ENCODE results near the gene LY6G5B. TPM values are rescaled to one million over a fixed set of nuclear protein-coding genes. Genes with fewer than 3 reads are reported as not detected.

Gene LY6G5B, protein sequence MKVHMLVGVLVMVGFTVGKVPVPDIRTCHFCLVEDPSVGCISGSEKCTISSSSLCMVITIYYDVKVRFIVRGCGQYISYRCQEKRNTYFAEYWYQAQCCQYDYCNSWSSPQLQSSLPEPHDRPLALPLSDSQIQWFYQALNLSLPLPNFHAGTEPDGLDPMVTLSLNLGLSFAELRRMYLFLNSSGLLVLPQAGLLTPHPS
- total RNA-seq: 10 to 100 TPM in 2 of 4 donors, 1 to 10 TPM in 2; 2.4 to 21.3 (median 10.3) TPM

DNA sequence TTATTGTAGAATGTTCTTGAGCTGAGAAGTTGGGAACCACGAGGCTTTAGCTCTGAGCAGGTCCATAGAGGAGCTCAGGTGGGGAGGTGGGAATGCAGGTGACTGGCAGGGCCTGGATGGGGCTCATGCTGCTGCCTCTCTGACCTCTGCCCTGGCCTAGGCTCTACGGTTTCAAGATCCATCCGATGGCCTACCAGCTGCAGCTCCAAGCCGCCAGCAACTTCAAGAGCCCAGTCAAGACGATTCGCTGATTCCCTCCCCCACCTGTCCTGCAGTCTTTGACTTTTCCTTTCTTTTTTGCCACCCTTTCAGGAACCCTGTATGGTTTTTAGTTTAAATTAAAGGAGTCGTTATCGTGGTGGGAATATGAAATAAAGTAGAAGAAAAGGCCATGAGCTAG lies at the start of gene LY6G5B:
LY6G5B (plus strand) TSS at position 301 of the 400 bp plus-strand sequence. CDS start 975 bp downstream, outside the sequence.
- no peak within 1 kb of the TSS for H3K27ac ChIP-seq
- TF ChIP-seq POLR2AphosphoS5 (IDR thresholded peaks at IDR 0.05): no peak
- TF ChIP-seq EP300 (IDR thresholded peaks at IDR 0.05; ENCODE audit: low read depth): no peak
- TF ChIP-seq POLR2A (IDR thresholded peaks at IDR 0.05): no peak
- TF ChIP-seq, protein P1, sequence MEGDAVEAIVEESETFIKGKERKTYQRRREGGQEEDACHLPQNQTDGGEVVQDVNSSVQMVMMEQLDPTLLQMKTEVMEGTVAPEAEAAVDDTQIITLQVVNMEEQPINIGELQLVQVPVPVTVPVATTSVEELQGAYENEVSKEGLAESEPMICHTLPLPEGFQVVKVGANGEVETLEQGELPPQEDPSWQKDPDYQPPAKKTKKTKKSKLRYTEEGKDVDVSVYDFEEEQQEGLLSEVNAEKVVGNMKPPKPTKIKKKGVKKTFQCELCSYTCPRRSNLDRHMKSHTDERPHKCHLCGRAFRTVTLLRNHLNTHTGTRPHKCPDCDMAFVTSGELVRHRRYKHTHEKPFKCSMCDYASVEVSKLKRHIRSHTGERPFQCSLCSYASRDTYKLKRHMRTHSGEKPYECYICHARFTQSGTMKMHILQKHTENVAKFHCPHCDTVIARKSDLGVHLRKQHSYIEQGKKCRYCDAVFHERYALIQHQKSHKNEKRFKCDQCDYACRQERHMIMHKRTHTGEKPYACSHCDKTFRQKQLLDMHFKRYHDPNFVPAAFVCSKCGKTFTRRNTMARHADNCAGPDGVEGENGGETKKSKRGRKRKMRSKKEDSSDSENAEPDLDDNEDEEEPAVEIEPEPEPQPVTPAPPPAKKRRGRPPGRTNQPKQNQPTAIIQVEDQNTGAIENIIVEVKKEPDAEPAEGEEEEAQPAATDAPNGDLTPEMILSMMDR (IDR thresholded peaks at IDR 0.05): no peak
- no peaks in the 10 kb centered on the region for H3K27me3 ChIP-seq
- no peaks in the 10 kb centered on the region for H3K9me3 ChIP-seq
- H3K4me1 ChIP-seq: peaks cover 8 to 18% (median 11%) of the 10 kb centered on the region in 4 donors
- intact Hi-C loops (cut with DNase I; ENCODE audit: low total_unique reads): no loop called here
- 70 to 90% methylated on average over 2 to 8 of the region's 8 CpGs for WGBS, 2 donors (ENCODE audit: low coverage in 1 of 2)
- no peak for DNase-seq
- in situ Hi-C loops (cut with MboI; ENCODE audit: low pct_ligation_motif_present in 1 of 4, low pct_unique_long_range_greater_than_20kb in 1 of 4, low sequenced_read_pairs in 3 of 4): loop anchor here in 1 of 4 donors (10.0 kb wide), 1 partner anchor 285 kb away; the partner anchor contains the start of genes NELFE and SKIC2
- no peak within 1 kb of the TSS for H3K4me3 ChIP-seq
- peaks cover 0 to 54% (median 30%) of the 10 kb centered on the region in 4 donors for H3K36me3 ChIP-seq

DNA sequence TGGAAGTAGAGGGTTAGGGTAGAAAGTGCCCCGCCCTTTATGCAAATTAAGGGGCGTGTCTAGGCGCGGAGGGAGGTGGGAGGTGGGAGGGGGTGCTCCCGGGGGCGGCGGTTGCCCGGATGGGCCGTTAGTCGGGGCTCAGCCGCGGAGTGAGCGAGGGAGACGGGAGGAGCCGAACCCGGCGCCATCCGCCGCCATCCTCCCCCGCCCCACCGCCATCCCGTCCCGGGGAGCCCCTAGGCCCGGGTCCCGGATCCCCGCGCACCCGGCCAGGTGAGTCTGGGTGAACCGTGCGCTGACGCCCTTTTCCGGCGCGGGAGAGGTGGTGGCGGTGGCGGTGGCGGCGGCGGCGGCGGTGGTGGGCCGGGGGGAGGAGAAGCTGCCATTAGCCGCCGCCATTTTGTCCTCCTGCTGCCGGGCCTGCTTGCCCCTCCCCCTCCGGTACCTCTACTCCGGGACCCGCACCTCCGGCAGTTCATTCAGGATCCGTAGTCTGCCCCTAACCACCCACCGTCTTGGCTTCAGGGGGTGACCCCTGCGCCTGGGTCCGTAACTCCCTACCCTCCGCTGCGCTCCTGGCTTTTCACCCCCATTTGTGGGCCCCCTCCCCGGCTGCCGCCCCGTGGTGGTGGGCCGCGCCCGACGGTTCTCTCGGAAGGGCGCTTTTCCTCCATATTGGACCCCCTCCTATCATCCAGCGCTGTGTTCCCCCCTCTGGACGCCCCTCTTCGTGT lies 49.0 kb upstream of the LY6G5B start, which contains the start of gene PRRC2A:
PRRC2A (plus strand) TSS at position 130 of the 734 bp plus-strand sequence. CDS start 2,075 bp downstream, outside the sequence.
- intact Hi-C loops (cut with DNase I; ENCODE audit: low total_unique reads): no loop called here
- WGBS, 2 donors (ENCODE audit: low coverage in 1 of 2): 0% methylated on average over 4 to 29 of the region's 67 CpGs

DNA sequence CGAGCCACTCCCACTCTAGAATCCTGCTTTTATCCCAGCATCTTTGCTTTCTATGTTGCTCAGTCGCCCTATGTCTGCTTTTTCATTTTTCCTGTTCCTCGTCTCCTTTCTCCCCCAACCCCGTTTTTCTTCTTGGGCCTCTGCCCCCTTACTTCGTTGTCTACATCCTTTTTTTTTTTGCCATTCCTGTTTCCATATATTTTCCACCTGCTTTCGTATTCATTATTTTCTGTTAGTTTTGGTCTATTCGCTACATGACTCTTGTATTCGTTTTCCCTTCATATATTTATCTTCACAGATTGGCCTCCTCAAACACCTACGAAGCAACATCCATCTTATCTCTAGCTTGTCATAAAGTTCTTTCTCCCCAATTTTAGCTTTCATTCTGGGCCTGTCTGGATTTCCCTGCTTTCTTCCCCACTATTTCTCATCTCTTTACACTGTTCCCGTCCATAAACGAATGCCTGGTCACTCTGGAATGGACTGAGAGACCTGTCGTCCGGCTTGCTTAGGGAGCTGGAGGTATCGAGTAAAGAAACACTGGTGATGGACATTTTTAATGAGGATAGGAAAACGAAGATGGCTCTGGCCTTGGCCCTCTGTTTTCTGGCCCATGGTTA lies 48.3 kb upstream of the LY6G5B start:
- no peak for TF ChIP-seq EP300 (IDR thresholded peaks at IDR 0.05; ENCODE audit: low read depth)
- no peak for TF ChIP-seq POLR2AphosphoS5 (IDR thresholded peaks at IDR 0.05)
- TF ChIP-seq POLR2A (IDR thresholded peaks at IDR 0.05): no peak
- TF ChIP-seq, protein P1 (IDR thresholded peaks at IDR 0.05): no peak
- Histone ChIP-seq H3K4me1 (peaks cover 0 to 22% (median 20%) of the 10 kb centered on the region in 4 donors), H3K9me3 (no peaks in the 10 kb centered on the region), H3K4me3 (peak overlapping the region; percentile 64 to 99 (median 76)), H3K27ac (peak overlapping the region; percentile 94 to 99 (median 97)), H3K36me3 (peaks cover 0 to 30% (median 16%) of the 10 kb centered on the region in 4 donors), H3K27me3 (no peaks in the 10 kb centered on the region)
- in situ Hi-C loops (cut with MboI; ENCODE audit: low pct_ligation_motif_present in 1 of 4, low pct_unique_long_range_greater_than_20kb in 1 of 4, low sequenced_read_pairs in 3 of 4): no loop called here
- no peak for DNase-seq
- WGBS, 2 donors (ENCODE audit: low coverage in 1 of 2): 5 to 6% methylated on average over 9 to 15 of the region's 15 CpGs
- intact Hi-C loops (cut with DNase I; ENCODE audit: low total_unique reads): no loop called here

More for the DNA sequence above, 49.0 kb upstream of the LY6G5B start, which contains the start of gene PRRC2A:
- TF ChIP-seq EP300 (IDR thresholded peaks at IDR 0.05; ENCODE audit: low read depth) (no peak), POLR2AphosphoS5 (IDR thresholded peaks at IDR 0.05) (peak in 1 of 3 donors; percentile 39), POLR2A (IDR thresholded peaks at IDR 0.05) (no peak)
- TF ChIP-seq, protein P1 (IDR thresholded peaks at IDR 0.05): no peak
- Histone ChIP-seq H3K9me3 (no peaks in the 10 kb centered on the region), H3K27me3 (no peaks in the 10 kb centered on the region), H3K4me3 (peak within 1 kb of the TSS; percentile 64 to 99 (median 76)), H3K4me1 (peaks cover 0 to 22% (median 20%) of the 10 kb centered on the region in 4 donors), H3K27ac (peak within 1 kb of the TSS; percentile 94 to 99 (median 97)), H3K36me3 (peaks cover 0 to 23% (median 13%) of the 10 kb centered on the region in 4 donors)
- peak; percentile 96 for DNase-seq
- in situ Hi-C loops (cut with MboI; ENCODE audit: low pct_ligation_motif_present in 1 of 4, low pct_unique_long_range_greater_than_20kb in 1 of 4, low sequenced_read_pairs in 3 of 4): no loop called here
